GM12878 (cell line): ENCODE results near the gene SCAMP5.

Experiments used
- EZH2 ChIP-seq: IDR thresholded peaks from 2 replicates; pipeline ENCODE4 v1.6.1; 2012; ENCODE audit warnings: low read depth, mild to moderate bottlenecking, control low read depth, inconsistent platforms, low read length, borderline replicate concordance; ENCODE audit not compliant: control insufficient read depth
- MEF2A ChIP-seq: IDR thresholded peaks from 2 replicates; pipeline ENCODE4 v1.6.1; 2011; ENCODE audit warnings: low read depth, mild to moderate bottlenecking, low read length, moderate library complexity; ENCODE audit not compliant: insufficient read depth
- MTA2 ChIP-seq: fragments of 450-650 bp; IDR thresholded peaks from 2 replicates; pipeline ENCODE4 v1.6.1; 2016; ENCODE audit warnings: low read depth, mild to moderate bottlenecking, moderate library complexity
- NFYB ChIP-seq: IDR thresholded peaks from 2 replicates; pipeline ENCODE4 v1.6.1; 2011; ENCODE audit warnings: low read depth, mild to moderate bottlenecking, low read length, improper control_type of control experiment, moderate library complexity; ENCODE audit not compliant: insufficient read depth
- PBX3 ChIP-seq: IDR thresholded peaks from 2 replicates; pipeline ENCODE4 v1.6.1; 2011; ENCODE audit warnings: mild to moderate bottlenecking, low read depth, low read length, moderate library complexity; ENCODE audit not compliant: insufficient replicate concordance
- SREBF2 ChIP-seq: IDR thresholded peaks from 2 replicates; pipeline ENCODE4 v1.6.1; 2012; ENCODE audit warnings: mild to moderate bottlenecking, low read length
- ZNF217 ChIP-seq: fragments of 450-650 bp; IDR thresholded peaks from 2 replicates; pipeline ENCODE4 v1.6.1; 2017; ENCODE audit warnings: antibody characterized with exemption, mild to moderate bottlenecking
- ZNF24 ChIP-seq: fragments of 450-650 bp; IDR thresholded peaks from 2 replicates; pipeline ENCODE4 v1.6.1; 2017; ENCODE audit warnings: antibody characterized with exemption, mild to moderate bottlenecking

- TF ChIP-seq MTA2, result peak; percentile 96
- peak; percentile 64; the same call in 1 of the 2 replicates for TF ChIP-seq ZNF217
- TF ChIP-seq MEF2A, result peak; percentile 65
- TF ChIP-seq ZNF24, result peak; percentile 74
- no peak for TF ChIP-seq EZH2
- TF ChIP-seq PBX3, result peak; percentile 76
- peak; percentile 63; the same call in 1 of the 2 replicates for TF ChIP-seq NFYB
- TF ChIP-seq SREBF2, result no peak
Observed at GRCh38 chr15:75042730-75043508, 47.6 kb downstream of the SCAMP5 start.
